ENCODE results near the gene TMEM250. TPM values are rescaled to one million over a fixed set of nuclear protein-coding genes. Genes with fewer than 3 reads are reported as not detected.

Gene TMEM250
- total RNA-seq, 2 experiments from 2014 or later: 6.5 to 7.9 TPM

GRCh38 chr9:136107155-136107952, 11.3 kb downstream of the TMEM250 start:
- peak overlapping the region; percentile 88 for H3K27ac Mint-ChIP-seq
- intact Hi-C loops (cut with DNase I, micrococcal nuclease): no loop called here
- H3K9me3 Mint-ChIP-seq: no peaks in the 10 kb centered on the region
- no peak for TF ChIP-seq CTCF (IDR thresholded peaks at IDR 0.05)
- POLR2A ChIA-PET: interaction anchor here (1.1 to 6.0 kb wide), 4 partner anchors 10 to 117 kb away, joined by 4 to 50 read pairs (median 7); partner anchors contain the start of gene NACC2
- H3K36me3 Mint-ChIP-seq (ENCODE audit: low read depth): no peaks in the 10 kb centered on the region
- CTCF ChIA-PET: interaction anchor here (1.2 to 1.6 kb wide), 2 partner anchors 11 to 18 kb away, joined by 3 to 4 read pairs; no protein-coding TSS in a partner anchor
- H3K27me3 ChIP-seq (ENCODE audit: control insufficient read depth in 1 of 2, insufficient read depth in 2 of 2, low read length in 2 of 2): no peaks in the 10 kb centered on the region
- H3K4me1 ChIP-seq (ENCODE audit: insufficient read depth, low read length): peaks cover 79% of the 10 kb centered on the region
- H3K36me3 ChIP-seq (ENCODE audit: insufficient read depth, low read length): no peaks in the 10 kb centered on the region
- ATAC-seq (ENCODE audit: poor library complexity) (peak; percentile 17), DNase-seq (peak in 9 of 14 experiments; percentile 31 to 84 (median 53))
- H3K9me3 ChIP-seq (ENCODE audit: control insufficient read depth in 1 of 2, insufficient read depth in 1 of 2, low read length in 2 of 2): no peaks in the 10 kb centered on the region
- H3K4me1 Mint-ChIP-seq (ENCODE audit: low read depth): peaks cover 57% of the 10 kb centered on the region
- peak overlapping the region; percentile 69 to 78 for H3K27ac ChIP-seq (ENCODE audit: low read depth in 1 of 2, low read length in 2 of 2)
- H3K27me3 Mint-ChIP-seq: no peaks in the 10 kb centered on the region
- H3K4me3 Mint-ChIP-seq: peak overlapping the region; percentile 81
- peak overlapping the region; percentile 22 for H3K4me3 ChIP-seq (ENCODE audit: low read length)

GRCh38 chr9:136105398-136106135, 13.1 kb downstream of the TMEM250 start:
- H3K27me3 ChIP-seq (ENCODE audit: control insufficient read depth in 1 of 2, insufficient read depth in 2 of 2, low read length in 2 of 2): no peaks in the 10 kb centered on the region
- H3K27ac Mint-ChIP-seq: peak overlapping the region; percentile 88
- DNase-seq (no peak), ATAC-seq (ENCODE audit: poor library complexity) (no peak)
- H3K4me1 ChIP-seq (ENCODE audit: insufficient read depth, low read length): peaks cover 61% of the 10 kb centered on the region
- ChIA-PET POLR2A (interaction anchor here (1.1 to 6.0 kb wide), 2 partner anchors 10 to 12 kb away, joined by 4 to 50 read pairs; partner anchors contain the start of gene NACC2), CTCF (interaction anchor here (0.8 kb wide), 1 partner anchor 15 kb away, joined by 4 read pairs; no protein-coding TSS in a partner anchor)
- H3K4me3 ChIP-seq (ENCODE audit: low read length): no peak overlapping the region
- H3K27ac ChIP-seq (ENCODE audit: low read depth in 1 of 2, low read length in 2 of 2): no peak overlapping the region
- H3K36me3 Mint-ChIP-seq (ENCODE audit: low read depth): no peaks in the 10 kb centered on the region
- H3K9me3 ChIP-seq (ENCODE audit: control insufficient read depth in 1 of 2, insufficient read depth in 1 of 2, low read length in 2 of 2): no peaks in the 10 kb centered on the region
- no peaks in the 10 kb centered on the region for H3K27me3 Mint-ChIP-seq
- no peak for TF ChIP-seq CTCF (IDR thresholded peaks at IDR 0.05)
- peak overlapping the region; percentile 15 for H3K4me3 Mint-ChIP-seq
- intact Hi-C loops (cut with DNase I, micrococcal nuclease): no loop called here
- peaks cover 43% of the 10 kb centered on the region for H3K4me1 Mint-ChIP-seq (ENCODE audit: low read depth)
- H3K9me3 Mint-ChIP-seq: no peaks in the 10 kb centered on the region
- no peaks in the 10 kb centered on the region for H3K36me3 ChIP-seq (ENCODE audit: insufficient read depth, low read length)

- Histone ChIP-seq H3K9me3 (ENCODE audit: control insufficient read depth in 1 of 2, insufficient read depth in 1 of 2, low read length in 2 of 2) (no peaks in the 10 kb centered on the region), H3K27me3 (ENCODE audit: control insufficient read depth in 1 of 2, insufficient read depth in 2 of 2, low read length in 2 of 2) (no peaks in the 10 kb centered on the region), H3K27ac (ENCODE audit: low read depth in 1 of 2, low read length in 2 of 2) (no peak overlapping the region), H3K36me3 (ENCODE audit: insufficient read depth, low read length) (no peaks in the 10 kb centered on the region), H3K4me3 (ENCODE audit: low read length) (no peak overlapping the region), H3K4me1 (ENCODE audit: insufficient read depth, low read length) (peaks cover 54% of the 10 kb centered on the region)
- H3K4me1 Mint-ChIP-seq (ENCODE audit: low read depth): peaks cover 37% of the 10 kb centered on the region
- no peaks in the 10 kb centered on the region for H3K36me3 Mint-ChIP-seq (ENCODE audit: low read depth)
- DNase-seq (no peak), ATAC-seq (ENCODE audit: poor library complexity) (no peak)
- no peak for TF ChIP-seq CTCF (IDR thresholded peaks at IDR 0.05)
- ChIA-PET POLR2A (no interaction called here), CTCF (no interaction called here)
- no peak overlapping the region for H3K4me3 Mint-ChIP-seq
- intact Hi-C loops (cut with DNase I, micrococcal nuclease): no loop called here
- H3K27me3 Mint-ChIP-seq: no peaks in the 10 kb centered on the region
- no peak overlapping the region for H3K27ac Mint-ChIP-seq
- H3K9me3 Mint-ChIP-seq: no peaks in the 10 kb centered on the region
Measured at GRCh38 chr9:136104916-136105315, 13.8 kb downstream of the TMEM250 start.

Measured in CD4-positive, alpha-beta T cell (primary cell).